OCI-LY7 (cell line): ENCODE data around the gene B3GNT5. TPM values are rescaled to one million over a fixed set of nuclear protein-coding genes. Genes with fewer than 3 reads are reported as not detected.

ENCODE experiments used
- BruUV-seq: library from RNA; stranded (reverse); fragments of 400-500 nt; replicated peaks from 2 replicates; lab custom pipeline; 2021; lab: Mats Ljungman, UMichigan
- CTCF ChIA-PET: fragments of 300-600 bp; sonication (Branson Sonifier 250); formaldehyde crosslinking; loops from one replicate; lab custom pipeline; 2022; ENCODE audit warnings: antibody characterized with exemption; ENCODE audit not compliant: unreplicated experiment; lab: Charles Lee
- POLR2A ChIA-PET: fragments of 300-600 bp; sonication (Branson Sonifier 250); formaldehyde crosslinking; loops from one replicate; lab custom pipeline; 2022; ENCODE audit warnings: antibody characterized with exemption; lab: Charles Lee
- DNase-seq: peaks from one replicate; pipeline ENCODE4 v3.0.0-alpha.2; 2015; ENCODE audit warnings: low spot score
- H2AFZ ChIP-seq: fragments of 200-600 bp; sonication (generic), shearing (Covaris generic); 2 replicates; pipeline ENCODE4 v1.6.1; 2014; ENCODE audit warnings: mild to moderate bottlenecking, antibody characterized with exemption, low read length, moderate library complexity
- H3K27ac ChIP-seq: fragments of 200-600 bp; sonication (generic); 2 replicates; pipeline ENCODE4 v1.5.1; 2014; ENCODE audit warnings: mixed run types, low read depth, mild to moderate bottlenecking, moderate library complexity, low read length, inconsistent platforms; ENCODE audit not compliant: poor library complexity, severe bottlenecking
- H3K36me3 ChIP-seq: fragments of 200-600 bp; sonication (generic); 2 replicates; pipeline ENCODE4 v1.6.1; 2014; ENCODE audit warnings: mild to moderate bottlenecking, antibody characterized with exemption, low read length, moderate library complexity, mixed read lengths; ENCODE audit not compliant: insufficient read depth
- H3K4me1 ChIP-seq: fragments of 200-600 bp; sonication (generic); 2 replicates; pipeline ENCODE4 v1.5.1; 2014; ENCODE audit warnings: mild to moderate bottlenecking, low read length; ENCODE audit not compliant: insufficient read depth, poor library complexity, severe bottlenecking
- H3K4me2 ChIP-seq: fragments of 200-600 bp; sonication (generic); 2 replicates; pipeline ENCODE4 v1.6.1; 2014; ENCODE audit warnings: mild to moderate bottlenecking, low read length
- H3K4me3 ChIP-seq: fragments of 200-600 bp; sonication (generic); 2 replicates; pipeline ENCODE4 v1.5.1; 2014; ENCODE audit warnings: mild to moderate bottlenecking, low read depth, low read length; ENCODE audit not compliant: poor library complexity, severe bottlenecking
- H3K79me2 ChIP-seq: fragments of 200-600 bp; sonication (generic); 2 replicates; pipeline ENCODE4 v1.6.1; 2016; ENCODE audit warnings: low read depth, mild to moderate bottlenecking, low read length, moderate library complexity, mixed read lengths; ENCODE audit not compliant: insufficient read depth
- H3K9me2 ChIP-seq: fragments of 200-600 bp; sonication (generic); 2 replicates; pipeline ENCODE4 v1.6.1; 2016; ENCODE audit warnings: mild to moderate bottlenecking, low read length, mixed read lengths; ENCODE audit not compliant: insufficient read depth
- H3K9me3 ChIP-seq: fragments of 200-600 bp; sonication (generic); 2 replicates; pipeline ENCODE4 v1.6.1; 2014; ENCODE audit warnings: mild to moderate bottlenecking, mixed run types, low read length, mixed read lengths
- H4K20me1 ChIP-seq: fragments of 200-600 bp; sonication (generic); 2 replicates; pipeline ENCODE4 v1.6.1; 2014; ENCODE audit warnings: mild to moderate bottlenecking, antibody characterized with exemption, low read length, moderate library complexity, mixed read lengths; ENCODE audit not compliant: insufficient read depth
- EZH2phosphoT487 ChIP-seq: fragments of 200-600 bp; sonication (generic); IDR thresholded peaks from 2 replicates; pipeline ENCODE4 v1.6.1; 2018; ENCODE audit warnings: low read depth, borderline replicate concordance, mild to moderate bottlenecking, mixed run types, antibody characterized with exemption, low read length, moderate library complexity, mixed read lengths
- intact Hi-C: fragments of 100-400 bp; cut with micrococcal nuclease; formaldehyde crosslinking; loops from one replicate; pipeline ENCODE4 v1.10.0; 2022; ENCODE audit not compliant: unreplicated experiment
- total RNA-seq, 2 experiments: library from RNA; depleted of rRNA in 1 of 2; stranded (reverse); fragments of >200 nt in 1 of 2; shearing (Covaris generic) in 1 of 2; gene quantifications; 2 replicates each; pipeline ENCODE4 v1.2.3, GENCODE V29; 2014 to 2022
- TF ChIP-seq, protein P1 (sequence below): fragments of 200-600 bp; sonication (generic); conservative IDR thresholded peaks from 2 replicates; pipeline ENCODE4 v1.5.1; 2014; ENCODE audit warnings: mild to moderate bottlenecking, antibody characterized with exemption, low read length, moderate library complexity, mixed read lengths

B3GNT5 gene
- total RNA-seq, 2 experiments from 2014 or later = 0.11 TPM; not detected in 1

DNA sequence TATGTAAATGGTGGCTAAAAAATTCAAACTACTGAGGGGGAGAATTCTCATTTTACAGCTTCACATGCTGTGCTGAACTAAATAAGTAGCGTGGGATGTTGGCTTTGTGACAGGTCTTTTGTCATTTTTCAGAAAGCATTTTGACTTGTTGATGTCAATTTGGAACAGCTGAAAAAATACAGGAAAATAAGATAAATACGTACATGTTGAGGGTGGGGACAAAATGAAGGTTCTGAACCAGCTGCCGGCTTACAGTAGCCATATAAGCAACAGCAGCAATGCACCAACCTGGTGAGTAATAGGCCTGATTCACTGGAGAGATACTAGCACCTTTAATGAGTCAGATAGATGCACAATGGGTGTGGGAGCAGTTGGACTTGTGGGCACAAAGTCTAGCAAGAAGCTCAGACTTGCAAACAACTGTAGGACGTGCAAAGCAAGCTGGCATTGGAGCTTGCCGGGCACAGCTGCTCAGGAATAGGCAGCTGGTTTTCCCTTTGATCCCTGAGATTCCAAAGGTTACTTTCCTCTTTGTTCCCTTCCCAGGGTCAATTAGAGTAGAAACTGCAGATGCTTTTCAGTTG, 12.9 kb downstream of the B3GNT5 start:
- no peaks in the 10 kb centered on the region for H3K79me2 ChIP-seq
- no peak for DNase-seq
- no peaks in the 10 kb centered on the region for H3K36me3 ChIP-seq
- no peaks in the 10 kb centered on the region for H3K9me2 ChIP-seq
- BruUV-seq = no TSS peak
- no peak overlapping the region for H3K27ac ChIP-seq
- H3K4me1 ChIP-seq = no peaks in the 10 kb centered on the region
- H3K4me2 ChIP-seq = no peak overlapping the region
- TF ChIP-seq, protein P1, sequence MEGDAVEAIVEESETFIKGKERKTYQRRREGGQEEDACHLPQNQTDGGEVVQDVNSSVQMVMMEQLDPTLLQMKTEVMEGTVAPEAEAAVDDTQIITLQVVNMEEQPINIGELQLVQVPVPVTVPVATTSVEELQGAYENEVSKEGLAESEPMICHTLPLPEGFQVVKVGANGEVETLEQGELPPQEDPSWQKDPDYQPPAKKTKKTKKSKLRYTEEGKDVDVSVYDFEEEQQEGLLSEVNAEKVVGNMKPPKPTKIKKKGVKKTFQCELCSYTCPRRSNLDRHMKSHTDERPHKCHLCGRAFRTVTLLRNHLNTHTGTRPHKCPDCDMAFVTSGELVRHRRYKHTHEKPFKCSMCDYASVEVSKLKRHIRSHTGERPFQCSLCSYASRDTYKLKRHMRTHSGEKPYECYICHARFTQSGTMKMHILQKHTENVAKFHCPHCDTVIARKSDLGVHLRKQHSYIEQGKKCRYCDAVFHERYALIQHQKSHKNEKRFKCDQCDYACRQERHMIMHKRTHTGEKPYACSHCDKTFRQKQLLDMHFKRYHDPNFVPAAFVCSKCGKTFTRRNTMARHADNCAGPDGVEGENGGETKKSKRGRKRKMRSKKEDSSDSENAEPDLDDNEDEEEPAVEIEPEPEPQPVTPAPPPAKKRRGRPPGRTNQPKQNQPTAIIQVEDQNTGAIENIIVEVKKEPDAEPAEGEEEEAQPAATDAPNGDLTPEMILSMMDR = no peak
- no peak for TF ChIP-seq EZH2phosphoT487
- H4K20me1 ChIP-seq = no peaks in the 10 kb centered on the region
- H3K4me3 ChIP-seq = no peak overlapping the region
- ChIA-PET POLR2A (no interaction called here), CTCF (no interaction called here)
- no peak overlapping the region for H2AFZ ChIP-seq
- no peaks in the 10 kb centered on the region for H3K9me3 ChIP-seq
- intact Hi-C loops = no loop called here

DNA sequence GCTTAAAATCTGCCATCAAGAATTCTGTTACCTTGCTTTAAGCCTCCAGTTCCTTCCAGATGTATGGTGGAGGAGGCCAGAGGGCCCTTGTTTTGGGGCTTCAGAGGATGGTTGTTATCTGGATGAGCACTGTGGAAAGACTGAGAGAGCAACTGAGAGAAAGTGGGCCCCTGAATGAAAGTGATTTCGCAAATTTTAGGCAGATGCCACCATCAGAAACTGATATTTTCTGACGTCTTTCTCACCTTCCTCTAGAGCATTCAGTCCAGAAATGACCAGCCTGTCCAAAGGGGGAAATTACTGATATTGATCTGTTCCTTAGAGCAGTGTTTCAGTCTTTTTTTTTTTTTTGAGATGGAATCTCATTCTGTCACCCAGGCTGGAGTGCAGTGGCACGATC, 13.4 kb downstream of the B3GNT5 start:
- Histone ChIP-seq H3K79me2 (no peaks in the 10 kb centered on the region), H3K4me1 (no peaks in the 10 kb centered on the region), H3K27ac (no peak overlapping the region), H4K20me1 (no peaks in the 10 kb centered on the region), H3K4me2 (no peak overlapping the region), H3K4me3 (no peak overlapping the region), H3K9me2 (no peaks in the 10 kb centered on the region), H3K36me3 (no peaks in the 10 kb centered on the region), H2AFZ (no peak overlapping the region), H3K9me3 (no peaks in the 10 kb centered on the region)
- ChIA-PET CTCF (no interaction called here), POLR2A (no interaction called here)
- no peak for DNase-seq
- TF ChIP-seq, protein P1 = no peak
- TF ChIP-seq EZH2phosphoT487 = no peak
- intact Hi-C loops = no loop called here
- no TSS peak for BruUV-seq

- no peaks in the 10 kb centered on the region for H3K79me2 ChIP-seq
- no TSS peak for BruUV-seq
- CTCF ChIA-PET = no interaction called here
These were observed 14.1 kb downstream of the B3GNT5 start for GRCh38 chr3:183267140-183267539.

More at GRCh38 chr3:183267140-183267539, 14.1 kb downstream of the B3GNT5 start:
- no peak overlapping the region for H3K4me2 ChIP-seq
- no peaks in the 10 kb centered on the region for H3K36me3 ChIP-seq
- no peaks in the 10 kb centered on the region for H4K20me1 ChIP-seq
- DNase-seq = no peak
- H2AFZ ChIP-seq = no peak overlapping the region
- TF ChIP-seq, protein P1 = no peak
- TF ChIP-seq EZH2phosphoT487 = no peak
- no peaks in the 10 kb centered on the region for H3K9me2 ChIP-seq
- intact Hi-C loops = no loop called here
- no peak overlapping the region for H3K4me3 ChIP-seq
- POLR2A ChIA-PET = interaction anchor here (0.6 kb wide), 1 partner anchor 107 kb away, joined by 3 read pairs; no protein-coding TSS in a partner anchor
- H3K27ac ChIP-seq = no peak overlapping the region
- H3K4me1 ChIP-seq = no peaks in the 10 kb centered on the region
- H3K9me3 ChIP-seq = no peaks in the 10 kb centered on the region
